AG04450 (cell line): ENCODE data around the gene TNFRSF19. TPM values are rescaled to one million over a fixed set of nuclear protein-coding genes. Genes with fewer than 3 reads are reported as not detected.

Source experiments
- CTCF ChIA-PET: fragments of 300-600, 350-600 bp; formaldehyde crosslinking; extraction: SDS; loops from one replicate; lab custom pipeline; 2022; ENCODE audit warnings: antibody characterized with exemption, inconsistent platforms; lab: Charles Lee
- POLR2A ChIA-PET: fragments of 350-600 bp; formaldehyde crosslinking; extraction: SDS; loops from one replicate; lab custom pipeline; 2021; ENCODE audit warnings: antibody characterized with exemption, inconsistent platforms; lab: Yijun Ruan, JAX
- DNase-seq: peaks from one replicate; pipeline ENCODE4 v3.0.0-alpha.2; 2011; ENCODE audit warnings: low read depth, low spot score
- H3K27ac ChIP-seq: one replicate; pipeline ENCODE4 v1.5.1; 2012; ENCODE audit warnings: low read depth, low read length, control low read depth
- H3K27me3 ChIP-seq: one replicate; pipeline ENCODE4 v1.6.0; 2012; ENCODE audit warnings: low read length; ENCODE audit not compliant: control insufficient read depth, insufficient read depth
- H3K4me3 ChIP-seq: 2 replicates; pipeline ENCODE4 v1.5.1; 2011; ENCODE audit warnings: mild to moderate bottlenecking, low read depth, low read length, control low read depth
- H3K9me3 ChIP-seq: 2 replicates; pipeline ENCODE4 v1.5.1; 2012; ENCODE audit warnings: low read length; ENCODE audit not compliant: control insufficient read depth, insufficient read depth
- CTCF ChIP-seq: IDR thresholded peaks from 2 replicates; pipeline ENCODE4 v1.5.1; 2011; ENCODE audit warnings: low read depth, low read length, control low read depth, inconsistent platforms
- polyA plus RNA-seq: library from polyadenylated mRNA; depleted of rRNA; stranded (reverse); fragments of >200 nt; gene quantifications from 2 replicates; pipeline ENCODE4 v1.2.3, GENCODE V29; 2011

TNFRSF19 gene
- polyA plus RNA-seq, 1 experiment: 183 TPM

- no peak overlapping the region for H3K4me3 ChIP-seq
- H3K27me3 ChIP-seq: no peaks in the 10 kb centered on the region
- DNase-seq: peak; percentile 81
- ChIA-PET POLR2A (interaction anchor here (0.5 to 1.4 kb wide), 4 partner anchors 9 to 204 kb away, joined by 3 to 5 read pairs (median 4); no protein-coding TSS in a partner anchor), CTCF (interaction anchor here (0.7 to 1.0 kb wide), 2 partner anchors 93 to 204 kb away, joined by 3 read pairs; no protein-coding TSS in a partner anchor)
- H3K27ac ChIP-seq: peak overlapping the region; percentile 89
- TF ChIP-seq CTCF: no peak
- H3K9me3 ChIP-seq: no peaks in the 10 kb centered on the region
These were observed 101.7 kb downstream of the TNFRSF19 start for GRCh38 chr13:23671897-23672296.

DNA sequence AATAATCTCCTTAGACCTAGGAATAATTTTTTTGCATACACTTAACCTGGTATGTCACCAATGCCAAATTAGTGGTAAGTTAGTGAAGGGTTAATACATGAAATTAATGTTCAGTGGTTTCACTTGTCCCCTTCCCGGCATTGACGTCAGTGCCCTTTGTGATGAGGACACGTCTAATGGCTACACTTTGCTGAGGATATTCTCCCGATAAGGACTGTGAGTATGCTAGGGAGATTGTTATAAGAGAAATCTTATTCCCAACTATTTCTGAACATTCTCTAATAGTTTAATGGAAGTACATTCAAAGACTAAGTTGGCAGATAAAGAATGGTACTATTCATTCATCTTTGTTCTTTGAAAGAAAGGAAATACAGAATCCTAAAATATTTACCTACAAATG lies 102.4 kb downstream of the TNFRSF19 start:
- CTCF ChIA-PET: no interaction called here
- no peak for TF ChIP-seq CTCF
- H3K27ac ChIP-seq: peak overlapping the region; percentile 88
- no peak for DNase-seq
- no peaks in the 10 kb centered on the region for H3K27me3 ChIP-seq
- POLR2A ChIA-PET: interaction anchor here (0.8 to 2.7 kb wide), 8 partner anchors 9 to 216 kb away, joined by 3 to 14 read pairs (median 4); partner anchors contain the start of gene MIPEP
- H3K4me3 ChIP-seq: no peak overlapping the region
- peaks cover 2% of the 10 kb centered on the region; the same call in 1 of the 2 replicates for H3K9me3 ChIP-seq

DNA sequence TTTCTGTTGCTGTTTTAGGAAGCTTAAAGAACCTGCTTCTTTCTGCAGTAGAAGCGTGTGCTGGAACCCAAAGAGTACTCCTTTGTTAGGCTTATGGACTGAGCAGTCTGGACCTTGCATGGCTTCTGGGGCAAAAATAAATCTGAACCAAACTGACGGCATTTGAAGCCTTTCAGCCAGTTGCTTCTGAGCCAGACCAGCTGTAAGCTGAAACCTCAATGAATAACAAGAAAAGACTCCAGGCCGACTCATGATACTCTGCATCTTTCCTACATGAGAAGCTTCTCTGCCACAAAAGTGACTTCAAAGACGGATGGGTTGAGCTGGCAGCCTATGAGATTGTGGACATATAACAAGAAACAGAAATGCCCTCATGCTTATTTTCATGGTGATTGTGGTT lies 103.1 kb downstream of the TNFRSF19 start:
- Histone ChIP-seq H3K4me3 (no peak overlapping the region), H3K27ac (peak overlapping the region; percentile 96), H3K27me3 (no peaks in the 10 kb centered on the region), H3K9me3 (peaks cover 8% of the 10 kb centered on the region; the same call in 1 of the 2 replicates)
- no peak for TF ChIP-seq CTCF
- peak; percentile 95 for DNase-seq
- POLR2A ChIA-PET: interaction anchor here (0.6 to 2.7 kb wide), 18 partner anchors 8 to 215 kb away, joined by 3 to 17 read pairs (median 4); partner anchors contain the start of gene MIPEP
- CTCF ChIA-PET: interaction anchor here (0.9 kb wide), 1 partner anchor 18 kb away, joined by 6 read pairs; no protein-coding TSS in a partner anchor

- ChIA-PET POLR2A (interaction anchor here (0.6 to 2.7 kb wide), 14 partner anchors 11 to 215 kb away, joined by 3 to 17 read pairs (median 4); partner anchors contain the start of gene MIPEP), CTCF (interaction anchor here (0.5 to 0.9 kb wide), 2 partner anchors 17 to 77 kb away, joined by 3 to 6 read pairs; no protein-coding TSS in a partner anchor)
- no peak for TF ChIP-seq CTCF
- Histone ChIP-seq H3K27ac (peak overlapping the region; percentile 96), H3K9me3 (peaks cover 8% of the 10 kb centered on the region; the same call in 1 of the 2 replicates), H3K27me3 (no peaks in the 10 kb centered on the region), H3K4me3 (no peak overlapping the region)
- DNase-seq: no peak
These were observed 103.8 kb downstream of the TNFRSF19 start for GRCh38 chr13:23673867-23674605.
